ENCODE measurements around the gene TOR2A. TPM values are rescaled to one million over a fixed set of nuclear protein-coding genes. Genes with fewer than 3 reads are reported as not detected.
A peak's percentile ranks its signal among the peaks of the same experiment; 100 is the strongest.

Gene TOR2A
- polyA plus RNA-seq, 3 donors = 57.4 to 63.8 (median 60.0) TPM

DNA sequence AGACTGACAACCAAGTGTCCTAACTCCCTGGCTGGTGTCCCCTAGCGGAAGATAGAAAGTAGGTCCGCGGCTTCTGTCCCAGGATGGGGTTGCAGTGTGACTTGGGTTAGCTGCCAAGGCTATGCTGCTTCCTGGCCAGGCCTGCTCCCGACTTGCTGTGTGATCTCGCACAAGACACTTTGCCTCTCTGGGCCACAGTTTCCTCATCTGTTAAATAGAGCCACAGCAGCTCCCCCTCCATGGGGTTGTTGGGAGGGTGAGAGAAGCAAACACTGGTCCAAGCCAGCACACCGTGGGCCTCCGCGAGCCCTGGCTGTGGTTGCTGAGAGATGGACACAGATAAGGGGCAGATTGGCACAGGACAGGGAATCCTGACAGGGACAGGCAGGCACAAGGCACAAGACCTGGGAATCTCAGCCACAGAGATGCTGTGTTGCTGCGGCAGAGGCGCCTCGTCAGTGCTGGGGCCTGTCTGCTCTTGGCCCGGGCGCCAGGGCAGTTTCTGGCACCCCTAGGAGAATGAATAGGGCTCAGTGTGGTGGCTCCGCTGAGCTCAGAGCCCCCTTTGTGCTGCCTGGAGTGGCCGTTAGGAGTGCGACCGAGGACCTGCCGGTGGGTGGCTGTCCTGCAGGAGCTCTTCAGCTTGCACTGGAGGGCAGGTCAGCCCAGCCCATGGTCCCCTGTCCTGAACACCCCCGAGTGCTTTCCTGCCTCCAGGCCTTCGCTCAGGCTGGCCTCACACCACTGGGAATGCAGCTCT is 45.2 kb upstream of the TOR2A start:
- Mint-ChIP-seq H3K4me3 (peak overlapping the region; percentile 16 to 39), H3K9me3 (peaks cover 0 to 6% (median 0%) of the 10 kb centered on the region in 7 donors), H3K36me3 (peaks cover 0 to 15% of the 10 kb centered on the region in 2 donors), H3K4me1 (peaks cover 76% of the 10 kb centered on the region), H3K27ac (peak overlapping the region; percentile 93 to 99 (median 98)), H3K27me3 (ENCODE audit: low read depth in 3 of 3) (peaks cover 0 to 9% (median 0%) of the 10 kb centered on the region in 3 donors)
- TF ChIP-seq CTCF (IDR thresholded peaks at IDR 0.05) = no peak
- peak in 1 of 3 donors; percentile 30 for DNase-seq
- no peak overlapping the region for H2AFZ ChIP-seq (ENCODE audit: insufficient read depth, low read depth, low read length, poor library complexity, severe bottlenecking)
- peak overlapping the region; percentile 67 for H3K9ac ChIP-seq (ENCODE audit: insufficient read depth, low read length, poor library complexity, severe bottlenecking)
- H3K27ac ChIP-seq (ENCODE audit: low read depth in 1 of 2, low read length in 2 of 2) = peak overlapping the region; percentile 96 to 98
- H3K4me2 ChIP-seq (replicated peaks; ENCODE audit: extremely low read depth, low read length, poor library complexity, severe bottlenecking) = peak overlapping the region; percentile 56
- H3K79me2 ChIP-seq (ENCODE audit: insufficient read depth, low read length) = peaks cover 70% of the 10 kb centered on the region
- H3K27me3 ChIP-seq (ENCODE audit: control insufficient read depth in 2 of 2, insufficient read depth in 2 of 2, low read length in 2 of 2) = no peaks in the 10 kb centered on the region
- H3K36me3 ChIP-seq (replicated peaks in 1 of 2; ENCODE audit: control insufficient read depth in 1 of 2, insufficient read depth in 2 of 2, low read length in 2 of 2) = no peaks in the 10 kb centered on the region
- peaks cover 23% of the 10 kb centered on the region for H4K20me1 ChIP-seq (ENCODE audit: insufficient read depth, low read length)
- 63% methylated on average over 16 of the region's 20 CpGs for WGBS (ENCODE audit: insufficient coverage)
- intact Hi-C loops (cut with micrococcal nuclease) = loop anchor here in 1 of 2 donors (2.0 to 5.0 kb wide), 2 partner anchors 56 to 208 kb away; no protein-coding TSS in a partner anchor
- no peaks in the 10 kb centered on the region for H3K9me3 ChIP-seq (replicated peaks in 1 of 2; ENCODE audit: control insufficient read depth in 1 of 2, insufficient read depth in 1 of 2, low read length in 2 of 2)
- H3K4me3 ChIP-seq (replicated peaks in 1 of 3; ENCODE audit: low read depth in 2 of 3, low read length in 3 of 3) = peak overlapping the region in 1 of 3 experiments; percentile 98
- H3K4me1 ChIP-seq (ENCODE audit: control insufficient read depth in 1 of 2, insufficient read depth in 2 of 2, low read length in 2 of 2) = peaks cover 81 to 84% of the 10 kb centered on the region in 2 donors

DNA sequence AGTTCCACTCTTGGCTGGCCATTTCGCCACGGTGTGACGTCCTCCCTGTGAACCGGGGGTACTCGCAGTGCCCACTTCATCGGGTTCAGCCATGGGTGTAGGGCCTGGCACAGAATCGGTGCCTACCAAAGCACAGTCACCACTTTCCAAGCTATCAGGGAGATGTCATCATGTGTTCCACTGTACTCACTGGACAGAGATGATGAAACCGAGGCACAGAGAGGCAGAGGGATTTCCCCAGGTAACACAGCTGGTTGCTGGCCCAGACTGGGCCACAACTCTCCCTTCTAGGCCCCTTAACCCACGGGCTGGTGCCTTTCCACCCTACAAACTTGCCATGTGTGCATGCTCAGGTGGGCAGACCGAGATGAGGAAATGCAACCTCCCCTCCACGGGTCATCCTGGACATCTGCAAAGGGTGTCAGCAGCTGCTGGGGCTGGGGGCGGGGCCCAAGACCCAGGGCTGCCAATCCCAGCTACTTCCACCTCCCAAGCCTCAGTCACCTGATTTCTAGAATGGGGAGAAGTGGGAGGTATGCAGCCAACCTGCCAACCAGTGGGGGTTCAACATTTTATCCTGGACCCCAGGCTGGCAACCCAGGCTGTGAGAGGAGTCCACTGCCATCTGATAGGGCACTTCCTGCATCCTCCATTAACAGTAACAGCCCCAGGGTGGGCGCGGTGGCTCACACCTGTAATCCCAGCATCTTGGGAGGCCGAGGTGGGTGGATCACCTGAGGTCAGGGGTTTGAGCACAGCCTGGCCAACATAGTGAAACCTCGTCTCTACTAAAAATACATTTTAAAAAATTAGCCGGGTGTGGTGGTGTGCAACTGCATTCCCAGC is 44.3 kb upstream of the TOR2A start:
- Histone ChIP-seq H3K9me3 (replicated peaks in 1 of 2; ENCODE audit: control insufficient read depth in 1 of 2, insufficient read depth in 1 of 2, low read length in 2 of 2) (no peaks in the 10 kb centered on the region), H3K4me2 (replicated peaks; ENCODE audit: extremely low read depth, low read length, poor library complexity, severe bottlenecking) (peak overlapping the region; percentile 89), H3K27me3 (ENCODE audit: control insufficient read depth in 2 of 2, insufficient read depth in 2 of 2, low read length in 2 of 2) (no peaks in the 10 kb centered on the region), H3K4me3 (replicated peaks in 1 of 3; ENCODE audit: low read depth in 2 of 3, low read length in 3 of 3) (peak overlapping the region; percentile 74 to 98 (median 91)), H3K4me1 (ENCODE audit: control insufficient read depth in 1 of 2, insufficient read depth in 2 of 2, low read length in 2 of 2) (peaks cover 84 to 87% of the 10 kb centered on the region in 2 donors), H3K79me2 (ENCODE audit: insufficient read depth, low read length) (peaks cover 74% of the 10 kb centered on the region), H2AFZ (ENCODE audit: insufficient read depth, low read depth, low read length, poor library complexity, severe bottlenecking) (no peak overlapping the region), H3K36me3 (replicated peaks in 1 of 2; ENCODE audit: control insufficient read depth in 1 of 2, insufficient read depth in 2 of 2, low read length in 2 of 2) (peaks cover 3 to 9% of the 10 kb centered on the region in 2 donors), H4K20me1 (ENCODE audit: insufficient read depth, low read length) (peaks cover 32% of the 10 kb centered on the region), H3K27ac (ENCODE audit: low read depth in 1 of 2, low read length in 2 of 2) (peak overlapping the region; percentile 96 to 98), H3K9ac (ENCODE audit: insufficient read depth, low read length, poor library complexity, severe bottlenecking) (peak overlapping the region; percentile 90)
- intact Hi-C loops (cut with micrococcal nuclease) = loop anchor here in 1 of 2 donors (5.0 kb wide), 1 partner anchor 138 kb away; the partner anchor contains the start of gene ST6GALNAC4
- Mint-ChIP-seq H3K27me3 (ENCODE audit: low read depth in 3 of 3) (peaks cover 0 to 9% (median 0%) of the 10 kb centered on the region in 3 donors), H3K9me3 (peaks cover 0 to 6% (median 0%) of the 10 kb centered on the region in 7 donors), H3K27ac (peak overlapping the region; percentile 93 to 99 (median 98)), H3K36me3 (peaks cover 4 to 24% of the 10 kb centered on the region in 2 donors), H3K4me3 (peak overlapping the region; percentile 99 to 100), H3K4me1 (peaks cover 75% of the 10 kb centered on the region)
- peak; percentile 89 to 95 (median 94) for DNase-seq
- TF ChIP-seq CTCF (IDR thresholded peaks at IDR 0.05) = no peak
- 13% methylated on average over 10 of the region's 17 CpGs for WGBS (ENCODE audit: insufficient coverage)

Data from CD14-positive monocyte (primary cell).